ENCODE measurements around the gene NT5C2. TPM values are rescaled to one million over a fixed set of nuclear protein-coding genes. Genes with fewer than 3 reads are reported as not detected.

The NT5C2 gene
- total and polyA plus RNA-seq, 2 of the 8 experiments (the other 6 are each of a cell fraction or from before 2014, with no cell fraction given), result 35.2 to 106 TPM

DNA sequence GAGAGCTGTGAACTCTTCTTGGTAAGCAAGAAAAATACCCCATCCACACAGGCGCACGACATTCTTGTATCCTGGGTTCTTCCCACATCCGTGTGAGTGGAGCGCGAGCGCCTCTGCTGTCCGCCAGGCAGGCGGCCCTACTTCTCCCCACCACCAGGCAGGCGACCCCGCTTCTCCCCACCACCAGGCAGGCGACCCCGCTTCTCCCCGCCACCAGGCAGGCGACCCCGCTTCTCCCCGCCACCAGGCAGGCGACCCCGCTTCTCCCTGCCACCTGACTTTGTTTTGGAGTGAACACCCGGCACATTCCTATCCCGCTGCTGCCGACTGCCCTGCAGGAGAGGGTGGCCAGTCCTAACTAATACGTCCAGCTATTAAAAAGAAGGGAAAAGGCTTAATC is 120.8 kb downstream of the NT5C2 start:
- Histone ChIP-seq H4K91ac (replicated peaks; ENCODE audit: insufficient read length, low read length) (no peak overlapping the region), H3K27me3 (replicated peaks in 1 of 4; ENCODE audit: control insufficient read depth in 3 of 4, extremely low read depth in 1 of 4, insufficient read depth in 3 of 4, low read length in 3 of 4) (no peaks in the 10 kb centered on the region), H3K36me3 (ENCODE audit: control insufficient read depth in 2 of 4, insufficient read depth in 4 of 4, low read length in 3 of 4) (peaks cover 0 to 2% (median 0%) of the 10 kb centered on the region in 4 experiments; a peak in 1 of 8 replicates), H2BK120ac (replicated peaks; ENCODE audit: low read depth, low read length) (no peak overlapping the region), H3K4me2 (ENCODE audit: insufficient read depth in 1 of 2, low read depth in 2 of 2, low read length in 2 of 2) (no peak overlapping the region), H2BK20ac (ENCODE audit: low read length) (no peak overlapping the region), H3K9ac (replicated peaks in 1 of 4; ENCODE audit: extremely low read depth in 1 of 4, low read depth in 3 of 4, low read length in 3 of 4) (no peak overlapping the region), H2BK5ac (ENCODE audit: low read depth, low read length) (no peak overlapping the region), H3K27ac (ENCODE audit: low read depth, low read length) (no peak overlapping the region), H3K23ac (ENCODE audit: insufficient read length) (no peak overlapping the region), H4K8ac (ENCODE audit: extremely low read depth, insufficient read depth, low read length) (no peak overlapping the region), H2BK15ac (ENCODE audit: low read length) (no peak overlapping the region), H2AFZ (ENCODE audit: low read length) (no peak overlapping the region), H3K4me1 (replicated peaks in 1 of 4; ENCODE audit: control insufficient read depth in 3 of 4, insufficient read depth in 4 of 4, low read length in 3 of 4) (no peaks in the 10 kb centered on the region), H2BK12ac (ENCODE audit: low read depth, low read length) (no peak overlapping the region), H3K23me2 (ENCODE audit: low read depth, low read length) (no peaks in the 10 kb centered on the region), H3K18ac (ENCODE audit: extremely low read depth, low read length) (no peak overlapping the region), H3K56ac (replicated peaks; ENCODE audit: insufficient read length, low read depth, low read length) (no peak overlapping the region), H3K14ac (ENCODE audit: insufficient read length) (no peak overlapping the region), H3K4ac (replicated peaks; ENCODE audit: insufficient read length, low read depth, low read length) (no peak overlapping the region), H3K4me3 (ENCODE audit: extremely low read depth in 1 of 4, insufficient read depth in 2 of 4, low read depth in 3 of 4, low read length in 4 of 4) (no peak overlapping the region), H3K9me3 (ENCODE audit: insufficient read depth in 2 of 2, low read depth in 1 of 2, low read length in 1 of 2) (no peaks in the 10 kb centered on the region), H4K20me1 (replicated peaks in 1 of 2; ENCODE audit: control insufficient read depth in 1 of 2, insufficient read depth in 2 of 2, low read length in 2 of 2) (peaks cover 0 to 2% of the 10 kb centered on the region in 2 experiments), H2AK5ac (ENCODE audit: low read depth, low read length) (no peak overlapping the region), H3K79me2 (ENCODE audit: control insufficient read depth in 1 of 2, insufficient read depth in 2 of 2, low read length in 2 of 2) (no peaks in the 10 kb centered on the region), H3K79me1 (ENCODE audit: low read depth, low read length) (no peaks in the 10 kb centered on the region), H4K5ac (ENCODE audit: insufficient read length, low read depth, low read length) (no peak overlapping the region)
- POLR2A ChIA-PET (ENCODE audit: partially characterized antibody), result interaction anchor here (2.3 kb wide), 1 partner anchor 154 kb away, joined by 6 read pairs; the partner anchor contains the start of gene CNNM2
- no peak for FAIRE-seq
- CTCF ChIA-PET (ENCODE audit: partially characterized antibody), result interaction anchor here (0.6 to 10.3 kb wide), 8 partner anchors 9 to 392 kb away, joined by 3 to 137 read pairs (median 6); partner anchors contain the start of genes CNNM2 and CYP17A1
- no peak for DNase-seq (ENCODE audit: low read depth in 1 of 2, low spot score in 2 of 2)
- WGBS, 2 experiments (ENCODE audit: extremely low coverage in 1 of 2, insufficient coverage in 1 of 2, insufficient read length in 1 of 2, insufficient replicate concordance in 2 of 2, low coverage in 1 of 2, low lambda C conversion rate in 2 of 2, missing lambda C conversion rate in 1 of 2), result 93% methylated on average over 12 of the region's 22 CpGs; no CpG with 5 or more reads in 1 of the 2 experiments
- TF ChIP-seq TAF7 (optimal IDR thresholded peaks at IDR 0.05; ENCODE audit: borderline replicate concordance, low read depth, low read length) (no peak), HDAC2 (IDR thresholded peaks at IDR 0.05; ENCODE audit: borderline replicate concordance in 1 of 2, low read depth in 2 of 2, low read length in 2 of 2) (no peak), RAD21 (IDR thresholded peaks at IDR 0.05 in 1 of 2, conservative IDR thresholded peaks at IDR 0.05 in 1 of 2; ENCODE audit: low read depth in 2 of 2, low read length in 2 of 2) (0 out of 4 replicates have a peak, but pooled peaks of 1 of the 2 experiments have one; percentile 5), KDM1A (IDR thresholded peaks at IDR 0.05; ENCODE audit: borderline replicate concordance, low read length) (no peak), SAP30 (IDR thresholded peaks at IDR 0.05; ENCODE audit: insufficient read depth, insufficient replicate concordance, low read length) (no peak), SRF (IDR thresholded peaks at IDR 0.05; ENCODE audit: low read depth, low read length) (no peak), TEAD4 (IDR thresholded peaks at IDR 0.05; ENCODE audit: low read depth, low read length) (no peak), SP2 (IDR thresholded peaks at IDR 0.05; ENCODE audit: low read length) (no peak), SIN3A (conservative IDR thresholded peaks at IDR 0.05 in 1 of 2, IDR thresholded peaks at IDR 0.05 in 1 of 2; ENCODE audit: low read depth in 1 of 2, low read length in 2 of 2) (no peak)
- TF ChIP-seq, protein P1, sequence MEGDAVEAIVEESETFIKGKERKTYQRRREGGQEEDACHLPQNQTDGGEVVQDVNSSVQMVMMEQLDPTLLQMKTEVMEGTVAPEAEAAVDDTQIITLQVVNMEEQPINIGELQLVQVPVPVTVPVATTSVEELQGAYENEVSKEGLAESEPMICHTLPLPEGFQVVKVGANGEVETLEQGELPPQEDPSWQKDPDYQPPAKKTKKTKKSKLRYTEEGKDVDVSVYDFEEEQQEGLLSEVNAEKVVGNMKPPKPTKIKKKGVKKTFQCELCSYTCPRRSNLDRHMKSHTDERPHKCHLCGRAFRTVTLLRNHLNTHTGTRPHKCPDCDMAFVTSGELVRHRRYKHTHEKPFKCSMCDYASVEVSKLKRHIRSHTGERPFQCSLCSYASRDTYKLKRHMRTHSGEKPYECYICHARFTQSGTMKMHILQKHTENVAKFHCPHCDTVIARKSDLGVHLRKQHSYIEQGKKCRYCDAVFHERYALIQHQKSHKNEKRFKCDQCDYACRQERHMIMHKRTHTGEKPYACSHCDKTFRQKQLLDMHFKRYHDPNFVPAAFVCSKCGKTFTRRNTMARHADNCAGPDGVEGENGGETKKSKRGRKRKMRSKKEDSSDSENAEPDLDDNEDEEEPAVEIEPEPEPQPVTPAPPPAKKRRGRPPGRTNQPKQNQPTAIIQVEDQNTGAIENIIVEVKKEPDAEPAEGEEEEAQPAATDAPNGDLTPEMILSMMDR (IDR thresholded peaks at IDR 0.05; ENCODE audit: control extremely low read depth in 1 of 3, insufficient read depth in 1 of 3, low read depth in 1 of 3, low read length in 3 of 3), result peak in 1 of 3 experiments; percentile 12; a peak in 1 of 4 replicates
